A673 (cell line): ENCODE results near the gene NMRAL1. TPM values are rescaled to one million over a fixed set of nuclear protein-coding genes. Genes with fewer than 3 reads are reported as not detected.

Experiments
- BruUV-seq: library from RNA; stranded (reverse); fragments of 400-500 nt; replicated peaks from 2 replicates; lab custom pipeline; 2021; lab: Mats Ljungman, UMichigan
- CTCF ChIA-PET: fragments of 300-600 bp; sonication (Branson Sonifier 250); formaldehyde crosslinking; loops from one replicate; lab custom pipeline; 2022; ENCODE audit warnings: antibody characterized with exemption; lab: Charles Lee
- POLR2A ChIA-PET: fragments of 300-600 bp; sonication (Branson Sonifier 250); formaldehyde crosslinking; loops from one replicate; lab custom pipeline; 2022; ENCODE audit warnings: antibody characterized with exemption; ENCODE audit not compliant: low non-redundant PET; lab: Charles Lee
- DNase-seq: peaks from one replicate; pipeline ENCODE4 v3.0.0-alpha.2; 2015; ENCODE audit warnings: low spot score
- H3K27ac ChIP-seq: fragments of 200-600 bp; sonication (generic); 2 replicates; pipeline ENCODE4 v1.5.1; 2016; ENCODE audit warnings: mixed run types, low read depth, mild to moderate bottlenecking, mixed read lengths, antibody characterized with exemption, low read length; ENCODE audit not compliant: poor library complexity, severe bottlenecking
- H3K27me3 ChIP-seq: fragments of 200-600 bp; sonication (generic); replicated peaks from 2 replicates; pipeline ENCODE4 v1.6.1; 2017; ENCODE audit warnings: mixed run types, low read depth, mild to moderate bottlenecking, mixed read lengths, antibody characterized with exemption, low read length; ENCODE audit not compliant: insufficient read depth, poor library complexity
- H3K36me3 ChIP-seq: fragments of 200-600 bp; sonication (generic); 2 replicates; pipeline ENCODE4 v1.6.1; 2016; ENCODE audit warnings: mixed run types, mild to moderate bottlenecking, mixed read lengths, antibody characterized with exemption, low read length; ENCODE audit not compliant: insufficient read depth, poor library complexity, severe bottlenecking
- H3K4me1 ChIP-seq: fragments of 200-600 bp; sonication (generic); 2 replicates; pipeline ENCODE4 v1.6.1; 2017; ENCODE audit warnings: mixed run types, mild to moderate bottlenecking, mixed read lengths, antibody characterized with exemption, low read length; ENCODE audit not compliant: insufficient read depth, poor library complexity, severe bottlenecking
- H3K4me3 ChIP-seq: fragments of 200-600 bp; sonication (generic); 2 replicates; pipeline ENCODE4 v1.5.1; 2016; ENCODE audit warnings: low read depth, mixed run types, mild to moderate bottlenecking, mixed read lengths, low read length; ENCODE audit not compliant: poor library complexity, severe bottlenecking
- H3K9me3 ChIP-seq: fragments of 200-600 bp; sonication (generic); 2 replicates; pipeline ENCODE4 v1.6.1; 2016; ENCODE audit warnings: mixed run types, low read depth, mild to moderate bottlenecking, mixed read lengths, antibody characterized with exemption, low read length; ENCODE audit not compliant: poor library complexity, severe bottlenecking
- EZH2 ChIP-seq: fragments of 200-600 bp; sonication (generic); IDR thresholded peaks from 2 replicates; pipeline ENCODE4 v1.6.1; 2017; ENCODE audit warnings: borderline replicate concordance, low read depth, mild to moderate bottlenecking, mixed read lengths, antibody characterized with exemption, low read length; ENCODE audit not compliant: poor library complexity, severe bottlenecking
- intact Hi-C: fragments of 100-400 bp; cut with micrococcal nuclease; formaldehyde crosslinking; loops from one replicate; pipeline ENCODE4 v1.10.0; 2022; ENCODE audit not compliant: unreplicated experiment
- total RNA-seq: library from RNA; stranded (reverse); gene quantifications from 2 replicates; pipeline ENCODE4 v1.2.3, GENCODE V29; 2021
- TF ChIP-seq, protein P1 (sequence below): fragments of 300-800, 200-600 bp; sonication (generic); conservative IDR thresholded peaks from 2 replicates; pipeline ENCODE4 v1.5.1; 2017; ENCODE audit warnings: low read depth, mild to moderate bottlenecking, antibody characterized with exemption, low read length, moderate library complexity, mixed read lengths

The NMRAL1 gene
- total RNA-seq, 1 experiment from 2014 or later = 85.8 TPM

DNA sequence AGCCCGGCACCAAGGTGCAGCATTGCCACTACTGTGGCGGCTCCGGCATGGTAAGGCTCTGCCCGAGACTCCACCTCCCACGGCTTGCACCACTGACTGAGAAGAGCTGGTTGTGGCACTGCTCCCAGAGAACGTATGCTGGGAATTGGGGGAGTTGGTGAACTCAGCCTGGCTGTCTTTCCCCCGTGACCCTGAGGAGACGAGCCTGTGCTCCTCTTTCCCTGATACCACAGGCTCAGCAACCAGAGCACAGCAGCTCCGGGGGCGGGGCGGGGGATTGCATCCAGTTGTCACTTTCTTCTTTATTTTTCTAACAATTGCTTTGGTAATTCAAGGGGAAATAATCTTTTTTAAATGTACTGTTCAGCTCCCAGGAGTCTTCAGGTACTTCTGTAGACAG, 32.1 kb downstream of the NMRAL1 start:
- Histone ChIP-seq H3K27ac (no peak overlapping the region), H3K4me1 (no peaks in the 10 kb centered on the region), H3K4me3 (no peak overlapping the region), H3K9me3 (no peaks in the 10 kb centered on the region), H3K36me3 (peaks cover 87% of the 10 kb centered on the region), H3K27me3 (no peaks in the 10 kb centered on the region)
- POLR2A ChIA-PET = no interaction called here
- BruUV-seq = no TSS peak
- TF ChIP-seq, protein P1, sequence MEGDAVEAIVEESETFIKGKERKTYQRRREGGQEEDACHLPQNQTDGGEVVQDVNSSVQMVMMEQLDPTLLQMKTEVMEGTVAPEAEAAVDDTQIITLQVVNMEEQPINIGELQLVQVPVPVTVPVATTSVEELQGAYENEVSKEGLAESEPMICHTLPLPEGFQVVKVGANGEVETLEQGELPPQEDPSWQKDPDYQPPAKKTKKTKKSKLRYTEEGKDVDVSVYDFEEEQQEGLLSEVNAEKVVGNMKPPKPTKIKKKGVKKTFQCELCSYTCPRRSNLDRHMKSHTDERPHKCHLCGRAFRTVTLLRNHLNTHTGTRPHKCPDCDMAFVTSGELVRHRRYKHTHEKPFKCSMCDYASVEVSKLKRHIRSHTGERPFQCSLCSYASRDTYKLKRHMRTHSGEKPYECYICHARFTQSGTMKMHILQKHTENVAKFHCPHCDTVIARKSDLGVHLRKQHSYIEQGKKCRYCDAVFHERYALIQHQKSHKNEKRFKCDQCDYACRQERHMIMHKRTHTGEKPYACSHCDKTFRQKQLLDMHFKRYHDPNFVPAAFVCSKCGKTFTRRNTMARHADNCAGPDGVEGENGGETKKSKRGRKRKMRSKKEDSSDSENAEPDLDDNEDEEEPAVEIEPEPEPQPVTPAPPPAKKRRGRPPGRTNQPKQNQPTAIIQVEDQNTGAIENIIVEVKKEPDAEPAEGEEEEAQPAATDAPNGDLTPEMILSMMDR = no peak
- no peak for TF ChIP-seq EZH2
- DNase-seq = no peak
- CTCF ChIA-PET = no interaction called here
- intact Hi-C loops = no loop called here

DNA sequence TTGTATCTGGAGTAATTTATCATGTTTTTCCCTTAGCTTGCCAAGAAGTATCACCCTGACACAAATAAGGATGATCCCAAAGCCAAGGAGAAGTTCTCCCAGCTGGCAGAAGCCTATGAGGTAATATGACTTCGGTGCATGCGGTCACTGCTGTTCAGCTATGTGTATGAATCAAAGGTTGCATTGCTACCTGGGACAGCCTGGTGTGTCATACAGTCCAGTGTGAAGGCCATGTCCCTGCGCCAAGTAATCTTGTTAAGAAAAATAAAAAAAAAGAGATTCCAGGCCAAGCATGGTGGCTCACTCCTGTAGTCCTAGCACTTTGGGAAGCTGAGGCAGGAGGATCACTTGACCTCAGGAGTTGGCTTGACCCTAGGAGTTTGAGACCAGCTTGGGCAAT, 37.1 kb downstream of the NMRAL1 start:
- Histone ChIP-seq H3K27ac (no peak overlapping the region), H3K27me3 (no peaks in the 10 kb centered on the region), H3K4me1 (peaks cover 3% of the 10 kb centered on the region), H3K9me3 (no peaks in the 10 kb centered on the region), H3K36me3 (peaks cover 70% of the 10 kb centered on the region), H3K4me3 (no peak overlapping the region)
- TF ChIP-seq, protein P1 = no peak
- no peak for TF ChIP-seq EZH2
- intact Hi-C loops = no loop called here
- no TSS peak for BruUV-seq
- CTCF ChIA-PET = no interaction called here
- no peak for DNase-seq
- POLR2A ChIA-PET = no interaction called here

DNA sequence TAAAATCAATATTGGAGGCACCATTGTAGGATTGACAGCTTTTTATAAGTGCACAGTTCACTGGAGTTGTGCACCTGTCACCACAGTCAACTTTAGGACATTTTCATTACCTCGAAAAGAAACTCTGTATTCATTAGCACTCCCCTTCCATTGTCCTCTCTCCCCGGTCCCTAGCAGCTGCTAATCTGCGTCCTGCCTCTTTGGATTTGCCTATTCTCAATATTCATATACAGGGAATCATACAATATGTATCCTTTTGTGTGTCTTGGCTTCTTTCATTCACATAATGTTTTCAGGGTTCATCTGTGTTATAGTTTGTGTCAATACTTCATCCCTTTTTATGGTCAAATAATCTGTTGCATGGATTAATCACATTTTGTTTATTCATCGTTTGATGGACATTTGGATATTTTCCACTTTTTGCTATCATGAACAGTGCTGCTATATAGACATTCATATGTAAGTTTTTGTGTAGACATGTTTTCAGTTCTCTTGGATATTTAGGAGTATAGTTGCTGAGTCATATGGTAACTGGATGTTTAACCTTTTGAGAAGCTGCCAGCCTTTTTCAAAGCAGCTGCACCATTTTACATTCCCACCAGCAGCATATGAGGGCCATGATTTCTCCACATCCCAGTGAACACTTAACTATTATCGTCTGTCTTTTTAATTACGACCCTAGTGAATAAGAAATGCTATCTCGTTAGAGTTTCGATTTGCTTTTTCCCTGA, 38.9 kb downstream of the NMRAL1 start:
- intact Hi-C loops = no loop called here
- ChIA-PET CTCF (no interaction called here), POLR2A (no interaction called here)
- BruUV-seq = no TSS peak
- Histone ChIP-seq H3K9me3 (no peaks in the 10 kb centered on the region), H3K4me3 (no peak overlapping the region), H3K27ac (no peak overlapping the region), H3K4me1 (peaks cover 3% of the 10 kb centered on the region), H3K36me3 (peaks cover 57% of the 10 kb centered on the region), H3K27me3 (no peaks in the 10 kb centered on the region)
- no peak for DNase-seq
- no peak for TF ChIP-seq EZH2
- TF ChIP-seq, protein P1 = no peak
